OCI-LY7 (cell line): Measurements from ENCODE around the gene SEPSECS. TPM values are rescaled to one million over a fixed set of nuclear protein-coding genes. Genes with fewer than 3 reads are reported as not detected.

Experiments
- BruUV-seq: library from RNA; stranded (reverse); fragments of 400-500 nt; replicated peaks from 2 replicates; lab custom pipeline; 2021; lab: Mats Ljungman, UMichigan
- CTCF ChIA-PET: fragments of 300-600 bp; sonication (Branson Sonifier 250); formaldehyde crosslinking; loops from one replicate; lab custom pipeline; 2022; ENCODE audit warnings: antibody characterized with exemption; ENCODE audit not compliant: unreplicated experiment; lab: Charles Lee
- POLR2A ChIA-PET: fragments of 300-600 bp; sonication (Branson Sonifier 250); formaldehyde crosslinking; loops from one replicate; lab custom pipeline; 2022; ENCODE audit warnings: antibody characterized with exemption; lab: Charles Lee
- DNase-seq: peaks from one replicate; pipeline ENCODE4 v3.0.0-alpha.2; 2015; ENCODE audit warnings: low spot score
- H2AFZ ChIP-seq: fragments of 200-600 bp; sonication (generic), shearing (Covaris generic); 2 replicates; pipeline ENCODE4 v1.6.1; 2014; ENCODE audit warnings: mild to moderate bottlenecking, antibody characterized with exemption, low read length, moderate library complexity
- H3K27ac ChIP-seq: fragments of 200-600 bp; sonication (generic); 2 replicates; pipeline ENCODE4 v1.5.1; 2014; ENCODE audit warnings: mixed run types, low read depth, mild to moderate bottlenecking, moderate library complexity, low read length, inconsistent platforms; ENCODE audit not compliant: poor library complexity, severe bottlenecking
- H3K36me3 ChIP-seq: fragments of 200-600 bp; sonication (generic); 2 replicates; pipeline ENCODE4 v1.6.1; 2014; ENCODE audit warnings: mild to moderate bottlenecking, antibody characterized with exemption, low read length, moderate library complexity, mixed read lengths; ENCODE audit not compliant: insufficient read depth
- H3K4me1 ChIP-seq: fragments of 200-600 bp; sonication (generic); 2 replicates; pipeline ENCODE4 v1.5.1; 2014; ENCODE audit warnings: mild to moderate bottlenecking, low read length; ENCODE audit not compliant: insufficient read depth, poor library complexity, severe bottlenecking
- H3K4me2 ChIP-seq: fragments of 200-600 bp; sonication (generic); 2 replicates; pipeline ENCODE4 v1.6.1; 2014; ENCODE audit warnings: mild to moderate bottlenecking, low read length
- H3K4me3 ChIP-seq: fragments of 200-600 bp; sonication (generic); 2 replicates; pipeline ENCODE4 v1.5.1; 2014; ENCODE audit warnings: mild to moderate bottlenecking, low read depth, low read length; ENCODE audit not compliant: poor library complexity, severe bottlenecking
- H3K79me2 ChIP-seq: fragments of 200-600 bp; sonication (generic); 2 replicates; pipeline ENCODE4 v1.6.1; 2016; ENCODE audit warnings: low read depth, mild to moderate bottlenecking, low read length, moderate library complexity, mixed read lengths; ENCODE audit not compliant: insufficient read depth
- H3K9me2 ChIP-seq: fragments of 200-600 bp; sonication (generic); 2 replicates; pipeline ENCODE4 v1.6.1; 2016; ENCODE audit warnings: mild to moderate bottlenecking, low read length, mixed read lengths; ENCODE audit not compliant: insufficient read depth
- H3K9me3 ChIP-seq: fragments of 200-600 bp; sonication (generic); 2 replicates; pipeline ENCODE4 v1.6.1; 2014; ENCODE audit warnings: mild to moderate bottlenecking, mixed run types, low read length, mixed read lengths
- H4K20me1 ChIP-seq: fragments of 200-600 bp; sonication (generic); 2 replicates; pipeline ENCODE4 v1.6.1; 2014; ENCODE audit warnings: mild to moderate bottlenecking, antibody characterized with exemption, low read length, moderate library complexity, mixed read lengths; ENCODE audit not compliant: insufficient read depth
- CTCF ChIP-seq: fragments of 200-600 bp; sonication (generic); conservative IDR thresholded peaks from 2 replicates; pipeline ENCODE4 v1.5.1; 2014; ENCODE audit warnings: mild to moderate bottlenecking, antibody characterized with exemption, low read length, moderate library complexity, mixed read lengths
- EZH2phosphoT487 ChIP-seq: fragments of 200-600 bp; sonication (generic); IDR thresholded peaks from 2 replicates; pipeline ENCODE4 v1.6.1; 2018; ENCODE audit warnings: low read depth, borderline replicate concordance, mild to moderate bottlenecking, mixed run types, antibody characterized with exemption, low read length, moderate library complexity, mixed read lengths
- intact Hi-C: fragments of 100-400 bp; cut with micrococcal nuclease; formaldehyde crosslinking; loops from one replicate; pipeline ENCODE4 v1.10.0; 2022; ENCODE audit not compliant: unreplicated experiment
- total RNA-seq, 2 experiments: library from RNA; depleted of rRNA in 1 of 2; stranded (reverse); fragments of >200 nt in 1 of 2; shearing (Covaris generic) in 1 of 2; gene quantifications; 2 replicates each; pipeline ENCODE4 v1.2.3, GENCODE V29; 2014 to 2022

The SEPSECS gene
- total RNA-seq, 2 experiments from 2014 or later = 5.0 to 13.0 TPM

DNA sequence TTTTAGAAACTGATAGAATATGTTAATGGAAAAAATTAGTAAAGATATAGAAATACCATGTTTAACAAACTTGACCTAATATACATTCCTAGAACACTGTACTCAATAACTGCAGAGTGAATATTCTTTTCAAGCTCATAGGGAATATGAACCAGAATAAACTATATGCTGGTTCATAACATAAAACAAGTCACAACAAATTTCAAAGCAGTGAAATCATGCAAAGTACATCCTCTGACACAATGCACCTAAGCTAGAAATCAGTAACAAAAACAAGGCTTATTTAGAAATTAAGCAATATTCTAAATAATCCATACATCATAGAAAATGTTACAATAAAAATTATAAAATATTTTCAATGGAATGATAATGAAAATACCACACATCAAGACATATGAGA lies 9.2 kb upstream of the SEPSECS start:
- H3K36me3 ChIP-seq = peaks cover 19% of the 10 kb centered on the region
- no peak overlapping the region for H3K4me3 ChIP-seq
- H3K9me3 ChIP-seq = no peaks in the 10 kb centered on the region
- ChIA-PET POLR2A (interaction anchor here (0.7 to 1.1 kb wide), 4 partner anchors 10 to 748 kb away, joined by 3 to 8 read pairs (median 4); partner anchors contain the start of gene SEPSECS), CTCF (interaction anchor here (1.1 kb wide), 1 partner anchor 10 kb away, joined by 5 read pairs; no protein-coding TSS in a partner anchor)
- H3K9me2 ChIP-seq = no peaks in the 10 kb centered on the region
- H3K79me2 ChIP-seq = no peaks in the 10 kb centered on the region
- H3K27ac ChIP-seq = no peak overlapping the region
- no peak overlapping the region for H3K4me2 ChIP-seq
- intact Hi-C loops = no loop called here
- H4K20me1 ChIP-seq = no peaks in the 10 kb centered on the region
- DNase-seq = no peak
- TF ChIP-seq EZH2phosphoT487 (no peak), CTCF (no peak)
- no peaks in the 10 kb centered on the region for H3K4me1 ChIP-seq
- H2AFZ ChIP-seq = no peak overlapping the region
- no TSS peak for BruUV-seq

DNA sequence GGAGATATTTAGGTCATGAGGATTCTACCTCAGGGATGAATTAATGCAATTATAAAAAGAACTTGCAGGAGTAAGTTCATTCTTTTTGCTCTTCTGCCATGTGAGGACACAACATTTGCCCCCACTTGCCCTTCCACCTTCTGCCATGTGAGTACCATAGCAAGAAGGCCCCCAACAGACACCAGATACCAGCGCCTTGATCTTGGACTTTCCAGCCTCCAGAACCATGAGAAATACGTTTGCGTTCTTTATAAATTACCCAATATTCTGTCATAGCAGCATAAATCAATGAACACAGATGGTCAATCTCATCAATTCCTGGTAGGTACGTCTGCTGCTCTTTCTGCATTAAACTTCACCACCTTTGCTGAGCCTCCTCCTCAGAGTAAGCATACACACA lies 5.7 kb upstream of the SEPSECS start:
- Histone ChIP-seq H2AFZ (no peak overlapping the region), H3K27ac (no peak overlapping the region), H3K9me2 (no peaks in the 10 kb centered on the region), H3K9me3 (no peaks in the 10 kb centered on the region), H3K4me1 (peaks cover 9% of the 10 kb centered on the region), H3K36me3 (peaks cover 19% of the 10 kb centered on the region), H4K20me1 (no peaks in the 10 kb centered on the region), H3K79me2 (peaks cover 19% of the 10 kb centered on the region), H3K4me3 (no peak overlapping the region), H3K4me2 (no peak overlapping the region)
- BruUV-seq = no TSS peak
- TF ChIP-seq CTCF (no peak), EZH2phosphoT487 (no peak)
- POLR2A ChIA-PET = interaction anchor here (1.0 to 1.6 kb wide), 2 partner anchors 25 to 44 kb away, joined by 3 read pairs; no protein-coding TSS in a partner anchor
- intact Hi-C loops = no loop called here
- CTCF ChIA-PET = no interaction called here
- DNase-seq = no peak

GRCh38 chr4:25163196-25163595 lies 2.9 kb upstream of the SEPSECS start:
- Histone ChIP-seq H3K27ac (no peak overlapping the region), H3K79me2 (peaks cover 35% of the 10 kb centered on the region), H3K4me2 (no peak overlapping the region), H3K4me1 (peaks cover 24% of the 10 kb centered on the region), H3K9me3 (no peaks in the 10 kb centered on the region), H2AFZ (no peak overlapping the region), H3K36me3 (peaks cover 19% of the 10 kb centered on the region), H3K4me3 (no peak overlapping the region), H3K9me2 (no peaks in the 10 kb centered on the region), H4K20me1 (no peaks in the 10 kb centered on the region)
- DNase-seq = no peak
- ChIA-PET POLR2A (interaction anchor here (0.6 to 1.8 kb wide), 5 partner anchors 15 to 756 kb away, joined by 3 to 7 read pairs (median 4); no protein-coding TSS in a partner anchor), CTCF (interaction anchor here (1.1 kb wide), 1 partner anchor 10 kb away, joined by 4 read pairs; no protein-coding TSS in a partner anchor)
- intact Hi-C loops = loop anchor here (5.0 kb wide), 1 partner anchor 214 kb away; the partner anchor contains the start of gene ANAPC4
- BruUV-seq = no TSS peak
- TF ChIP-seq CTCF (no peak), EZH2phosphoT487 (no peak)
